GM21576 (cell line): Measurements from ENCODE around the gene CSTF2T.

Experiments
- ATAC-seq: cut with Tn5 transposase; IDR thresholded peaks from one replicate; pipeline ENCODE4 v1.9.1; 2021; ENCODE audit warnings: mild to moderate bottlenecking, moderate library complexity; ENCODE audit not compliant: unreplicated experiment

The CSTF2T gene

DNA sequence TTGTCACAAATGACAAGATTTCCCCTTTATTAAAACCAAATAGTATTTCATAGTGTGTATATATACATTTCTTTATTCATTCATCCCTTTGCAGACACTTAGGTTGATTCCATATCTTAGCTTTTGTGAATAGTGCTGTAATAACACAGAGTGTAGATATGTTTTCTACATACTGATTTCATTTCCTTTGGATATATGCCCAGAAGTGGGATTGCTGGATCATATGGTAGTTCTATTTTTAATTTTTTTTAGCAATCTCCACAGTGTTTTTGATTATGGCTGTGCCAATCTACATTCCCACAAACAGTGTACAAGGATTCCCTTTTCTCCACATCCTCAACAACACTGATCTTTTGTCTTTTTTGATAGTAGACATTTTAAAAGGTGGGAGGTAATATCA is 46.4 kb downstream of the CSTF2T start:
- no peak for ATAC-seq

DNA sequence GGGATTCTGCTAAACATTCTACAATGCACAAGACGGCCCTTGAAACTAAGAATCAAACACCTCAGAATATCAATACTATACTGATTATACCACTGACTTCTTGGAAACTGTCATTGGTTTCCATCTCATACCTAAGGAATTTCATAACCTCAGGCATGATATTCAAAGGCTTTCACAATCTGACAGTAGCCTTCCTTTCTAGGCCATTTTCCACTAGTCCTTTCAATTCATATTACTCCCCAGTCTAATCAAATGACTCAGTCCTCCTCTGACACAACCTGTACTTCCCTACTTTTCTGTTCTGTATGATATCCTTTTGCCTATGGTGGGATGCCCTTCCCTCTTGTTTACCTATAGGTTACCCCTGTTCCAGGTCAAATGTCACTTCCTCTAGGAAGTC is 48.3 kb downstream of the CSTF2T start:
- ATAC-seq, result no peak

DNA sequence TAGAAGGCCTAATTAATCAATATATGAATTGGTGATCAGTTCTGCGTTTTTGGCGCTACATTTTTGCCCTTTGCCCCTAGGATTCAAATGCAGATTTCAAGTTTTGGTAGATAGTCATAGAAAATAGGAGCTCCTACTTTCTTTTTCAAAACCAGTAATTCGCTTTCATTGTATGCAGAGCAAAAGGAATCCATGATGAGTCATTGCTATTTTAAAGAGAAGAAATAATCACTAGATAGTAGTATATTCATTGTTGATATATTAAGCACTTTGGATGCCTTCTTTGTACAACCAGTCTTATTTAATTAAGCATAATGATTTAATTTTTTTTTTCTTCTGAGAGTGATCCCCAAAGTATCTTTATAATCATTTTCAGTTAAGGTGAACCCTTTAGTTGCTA is 50.3 kb downstream of the CSTF2T start:
- no peak for ATAC-seq
